ENCODE results near the gene ANO7. TPM values are rescaled to one million over a fixed set of nuclear protein-coding genes. Genes with fewer than 3 reads are reported as not detected.

ANO7 gene
- polyA plus RNA-seq, 1 donor from 2014 or later, result not detected

DNA sequence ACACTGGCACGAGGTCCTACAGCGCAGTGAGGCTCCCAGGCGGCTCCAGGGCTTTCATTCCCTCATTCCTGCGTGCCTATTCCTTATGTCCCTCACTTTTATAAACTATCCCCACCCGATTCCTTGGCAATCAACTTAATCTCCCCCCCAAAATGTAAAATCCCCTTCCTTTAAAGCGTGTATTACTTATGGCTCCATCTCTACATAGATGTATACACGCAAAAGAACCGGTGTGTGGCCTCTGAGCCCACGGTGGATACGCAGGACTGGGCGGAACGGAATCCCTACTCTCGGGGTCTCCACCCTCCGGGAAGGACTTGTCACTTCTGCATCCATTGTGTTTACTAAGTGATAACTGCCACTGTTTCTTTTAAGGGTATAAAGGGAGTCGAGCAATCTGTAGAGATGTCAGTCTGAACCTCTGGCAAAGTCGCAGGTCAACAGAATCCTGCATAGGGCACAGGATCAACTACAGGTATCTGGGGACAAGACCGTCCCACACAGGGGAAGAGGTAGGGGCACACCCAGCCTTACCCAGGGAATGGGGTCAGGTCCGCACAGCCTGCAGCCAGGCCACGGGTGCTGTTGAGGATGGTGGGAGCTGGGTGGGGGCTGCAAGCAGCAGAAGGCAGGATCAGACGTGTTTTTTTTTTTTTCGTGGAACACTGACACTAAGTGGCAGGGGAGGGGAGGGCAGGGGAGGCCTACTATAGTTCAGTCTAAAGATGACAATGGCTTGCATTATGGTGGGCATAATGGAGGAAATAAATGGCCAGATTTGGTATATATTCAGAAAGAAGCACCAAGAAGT, 84.9 kb downstream of the ANO7 start:
- Histone ChIP-seq H3K9me3 (ENCODE audit: low read length) (peaks cover 6% of the 10 kb centered on the region), H3K36me3 (ENCODE audit: insufficient read depth, low read length) (no peaks in the 10 kb centered on the region), H3K27me3 (ENCODE audit: insufficient read depth, low read depth, low read length) (no peaks in the 10 kb centered on the region), H3K4me3 (ENCODE audit: low read length) (peak overlapping the region; percentile 62), H2AFZ (ENCODE audit: low read depth, low read length) (no peak overlapping the region), H4K20me1 (ENCODE audit: insufficient read depth) (no peaks in the 10 kb centered on the region), H3K27ac (ENCODE audit: low read length) (no peak overlapping the region), H3K4me2 (ENCODE audit: low read length) (no peak overlapping the region), H3K79me2 (replicated peaks; ENCODE audit: insufficient read depth, low read length) (peaks cover 19% of the 10 kb centered on the region), H3F3A (ENCODE audit: insufficient read depth, low read length, poor library complexity, severe bottlenecking) (no peaks in the 10 kb centered on the region), H3K9ac (ENCODE audit: low read length) (peak overlapping the region; percentile 53), H3K9me2 (ENCODE audit: insufficient read depth, low read length) (no peaks in the 10 kb centered on the region)
- TF ChIP-seq SMC3 (conservative IDR thresholded peaks at IDR 0.05; ENCODE audit: poor library complexity), result no peak
- no peak for TF ChIP-seq TAF1 (IDR thresholded peaks at IDR 0.05; ENCODE audit: low read depth)
- TF ChIP-seq, protein P1, sequence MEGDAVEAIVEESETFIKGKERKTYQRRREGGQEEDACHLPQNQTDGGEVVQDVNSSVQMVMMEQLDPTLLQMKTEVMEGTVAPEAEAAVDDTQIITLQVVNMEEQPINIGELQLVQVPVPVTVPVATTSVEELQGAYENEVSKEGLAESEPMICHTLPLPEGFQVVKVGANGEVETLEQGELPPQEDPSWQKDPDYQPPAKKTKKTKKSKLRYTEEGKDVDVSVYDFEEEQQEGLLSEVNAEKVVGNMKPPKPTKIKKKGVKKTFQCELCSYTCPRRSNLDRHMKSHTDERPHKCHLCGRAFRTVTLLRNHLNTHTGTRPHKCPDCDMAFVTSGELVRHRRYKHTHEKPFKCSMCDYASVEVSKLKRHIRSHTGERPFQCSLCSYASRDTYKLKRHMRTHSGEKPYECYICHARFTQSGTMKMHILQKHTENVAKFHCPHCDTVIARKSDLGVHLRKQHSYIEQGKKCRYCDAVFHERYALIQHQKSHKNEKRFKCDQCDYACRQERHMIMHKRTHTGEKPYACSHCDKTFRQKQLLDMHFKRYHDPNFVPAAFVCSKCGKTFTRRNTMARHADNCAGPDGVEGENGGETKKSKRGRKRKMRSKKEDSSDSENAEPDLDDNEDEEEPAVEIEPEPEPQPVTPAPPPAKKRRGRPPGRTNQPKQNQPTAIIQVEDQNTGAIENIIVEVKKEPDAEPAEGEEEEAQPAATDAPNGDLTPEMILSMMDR (IDR thresholded peaks at IDR 0.05; ENCODE audit: poor library complexity, severe bottlenecking), result no peak
- no peak for TF ChIP-seq MXI1 (conservative IDR thresholded peaks at IDR 0.05; ENCODE audit: poor library complexity, severe bottlenecking)
- TF ChIP-seq, protein P2, sequence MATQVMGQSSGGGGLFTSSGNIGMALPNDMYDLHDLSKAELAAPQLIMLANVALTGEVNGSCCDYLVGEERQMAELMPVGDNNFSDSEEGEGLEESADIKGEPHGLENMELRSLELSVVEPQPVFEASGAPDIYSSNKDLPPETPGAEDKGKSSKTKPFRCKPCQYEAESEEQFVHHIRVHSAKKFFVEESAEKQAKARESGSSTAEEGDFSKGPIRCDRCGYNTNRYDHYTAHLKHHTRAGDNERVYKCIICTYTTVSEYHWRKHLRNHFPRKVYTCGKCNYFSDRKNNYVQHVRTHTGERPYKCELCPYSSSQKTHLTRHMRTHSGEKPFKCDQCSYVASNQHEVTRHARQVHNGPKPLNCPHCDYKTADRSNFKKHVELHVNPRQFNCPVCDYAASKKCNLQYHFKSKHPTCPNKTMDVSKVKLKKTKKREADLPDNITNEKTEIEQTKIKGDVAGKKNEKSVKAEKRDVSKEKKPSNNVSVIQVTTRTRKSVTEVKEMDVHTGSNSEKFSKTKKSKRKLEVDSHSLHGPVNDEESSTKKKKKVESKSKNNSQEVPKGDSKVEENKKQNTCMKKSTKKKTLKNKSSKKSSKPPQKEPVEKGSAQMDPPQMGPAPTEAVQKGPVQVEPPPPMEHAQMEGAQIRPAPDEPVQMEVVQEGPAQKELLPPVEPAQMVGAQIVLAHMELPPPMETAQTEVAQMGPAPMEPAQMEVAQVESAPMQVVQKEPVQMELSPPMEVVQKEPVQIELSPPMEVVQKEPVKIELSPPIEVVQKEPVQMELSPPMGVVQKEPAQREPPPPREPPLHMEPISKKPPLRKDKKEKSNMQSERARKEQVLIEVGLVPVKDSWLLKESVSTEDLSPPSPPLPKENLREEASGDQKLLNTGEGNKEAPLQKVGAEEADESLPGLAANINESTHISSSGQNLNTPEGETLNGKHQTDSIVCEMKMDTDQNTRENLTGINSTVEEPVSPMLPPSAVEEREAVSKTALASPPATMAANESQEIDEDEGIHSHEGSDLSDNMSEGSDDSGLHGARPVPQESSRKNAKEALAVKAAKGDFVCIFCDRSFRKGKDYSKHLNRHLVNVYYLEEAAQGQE (IDR thresholded peaks at IDR 0.05; ENCODE audit: borderline replicate concordance), result no peak
- no peak for TF ChIP-seq EZH2 (IDR thresholded peaks at IDR 0.05; ENCODE audit: borderline replicate concordance, insufficient read depth, low read length, poor library complexity, severe bottlenecking)
- TF ChIP-seq POLR2AphosphoS5 (IDR thresholded peaks at IDR 0.05), result no peak
- TF ChIP-seq RAD21 (conservative IDR thresholded peaks at IDR 0.05), result no peak
- TF ChIP-seq EP300 (conservative IDR thresholded peaks at IDR 0.05; ENCODE audit: poor library complexity, severe bottlenecking), result no peak

GRCh38 chr2:241274127-241274526, 85.7 kb downstream of the ANO7 start:
- Histone ChIP-seq H3K4me3 (ENCODE audit: low read length) (no peak overlapping the region), H2AFZ (ENCODE audit: low read depth, low read length) (no peak overlapping the region)

More at GRCh38 chr2:241274127-241274526, 85.7 kb downstream of the ANO7 start:
- Histone ChIP-seq H3K27me3 (ENCODE audit: insufficient read depth, low read depth, low read length) (no peaks in the 10 kb centered on the region), H3K4me2 (ENCODE audit: low read length) (no peak overlapping the region), H3K9me3 (ENCODE audit: low read length) (peaks cover 6% of the 10 kb centered on the region), H3K9ac (ENCODE audit: low read length) (no peak overlapping the region), H3K27ac (ENCODE audit: low read length) (no peak overlapping the region), H3K79me2 (replicated peaks; ENCODE audit: insufficient read depth, low read length) (peaks cover 21% of the 10 kb centered on the region), H3K9me2 (ENCODE audit: insufficient read depth, low read length) (no peaks in the 10 kb centered on the region), H4K20me1 (ENCODE audit: insufficient read depth) (no peaks in the 10 kb centered on the region), H3F3A (ENCODE audit: insufficient read depth, low read length, poor library complexity, severe bottlenecking) (no peaks in the 10 kb centered on the region), H3K36me3 (ENCODE audit: insufficient read depth, low read length) (no peaks in the 10 kb centered on the region)
- TF ChIP-seq EP300 (conservative IDR thresholded peaks at IDR 0.05; ENCODE audit: poor library complexity, severe bottlenecking), result no peak
- TF ChIP-seq TAF1 (IDR thresholded peaks at IDR 0.05; ENCODE audit: low read depth), result no peak

Other genes starting within 250 kb of the ANO7 start
- gene SNED1, start 190.1 kb upstream of the ANO7 start, polyA plus RNA-seq, result 0.04 and 0.32 TPM in 2 replicates
- gene MTERF4, start 86.4 kb upstream of the ANO7 start, polyA plus RNA-seq, result 142 and 164 TPM in 2 replicates
- 26.0 and 32.6 TPM in 2 replicates for gene PASK, start 39.2 kb upstream of the ANO7 start, polyA plus RNA-seq
- 53.0 and 59.3 TPM in 2 replicates for gene PPP1R7, start 38.2 kb upstream of the ANO7 start, polyA plus RNA-seq
- gene HDLBP, start 127.0 kb downstream of the ANO7 start, polyA plus RNA-seq, result 61.9 and 87.0 TPM in 2 replicates
- gene SEPTIN2, start 127.2 kb downstream of the ANO7 start, polyA plus RNA-seq, result 454 and 467 TPM in 2 replicates
- 13.1 and 13.3 TPM in 2 replicates for gene FARP2, start 167.6 kb downstream of the ANO7 start, polyA plus RNA-seq

Measured in neural cell (in vitro differentiated cells).